Skeletal muscle tissue (tissue), 4 donors: ENCODE measurements around the gene VWA8. TPM values are rescaled to one million over a fixed set of nuclear protein-coding genes. Genes with fewer than 3 reads are reported as not detected.

Experiments used
- H3K27ac ChIP-seq: one replicate; pipeline ENCODE4 v1.7.0; 2013; ENCODE audit warnings: mild to moderate bottlenecking, low read depth, low read length, inconsistent platforms
- H3K27me3 ChIP-seq, 3 donors: one replicate each; pipeline ENCODE4 v1.7.0; 2013; ENCODE audit warnings: low read length in 3 of 3; ENCODE audit not compliant: control insufficient read depth in 3 of 3, insufficient read depth in 3 of 3
- H3K36me3 ChIP-seq, 3 donors: one replicate each; pipeline ENCODE4 v1.7.0; 2013; ENCODE audit warnings: low read length in 3 of 3; ENCODE audit not compliant: control insufficient read depth in 3 of 3, insufficient read depth in 3 of 3
- H3K4me1 ChIP-seq, 3 donors: one replicate each; pipeline ENCODE4 v1.7.0; 2013; ENCODE audit warnings: low read length in 3 of 3, mild to moderate bottlenecking in 3 of 3; ENCODE audit not compliant: control insufficient read depth in 3 of 3, insufficient read depth in 3 of 3
- H3K4me3 ChIP-seq, 3 donors: one replicate each; pipeline ENCODE4 v1.7.0; 2013; ENCODE audit warnings: low read length in 3 of 3
- H3K9ac ChIP-seq, 3 donors: one replicate each; pipeline ENCODE4 v1.7.0; 2013; ENCODE audit warnings: low read length in 3 of 3, mild to moderate bottlenecking in 3 of 3, moderate library complexity in 2 of 3, low read depth in 1 of 3
- H3K9me3 ChIP-seq, 3 donors: one replicate each; pipeline ENCODE4 v1.7.0; 2013; ENCODE audit warnings: low read length in 3 of 3; ENCODE audit not compliant: control insufficient read depth in 3 of 3
- total RNA-seq: library from RNA; depleted of rRNA; stranded (reverse); fragments of >200 nt; gene quantifications from one replicate; pipeline ENCODE4 v1.2.3, GENCODE V29; 2014
- donor health status: Osteomylitis.

Gene VWA8
- total RNA-seq, 1 donor from 2014 or later: 49.1 TPM

- Histone ChIP-seq H3K27ac (peak overlapping the region; percentile 20), H3K27me3 (no peaks in the 10 kb centered on the region), H3K4me1 (peaks cover 21 to 27% (median 27%) of the 10 kb centered on the region in 3 donors), H3K9ac (no peak overlapping the region), H3K4me3 (no peak overlapping the region), H3K9me3 (no peaks in the 10 kb centered on the region), H3K36me3 (no peaks in the 10 kb centered on the region)
Observed at GRCh38 chr13:41708713-41709112, 252.2 kb downstream of the VWA8 start.

- peak overlapping the region; percentile 68 for H3K27ac ChIP-seq
- peaks cover 18 to 24% (median 23%) of the 10 kb centered on the region in 3 donors for H3K4me1 ChIP-seq
- no peaks in the 10 kb centered on the region for H3K36me3 ChIP-seq
Observed at GRCh38 chr13:41707194-41707821, 253.6 kb downstream of the VWA8 start.

GRCh38 chr13:41706152-41706551, 254.8 kb downstream of the VWA8 start:
- no peak overlapping the region for H3K9ac ChIP-seq
- H3K9me3 ChIP-seq: no peaks in the 10 kb centered on the region
- H3K27me3 ChIP-seq: no peaks in the 10 kb centered on the region
- no peaks in the 10 kb centered on the region for H3K36me3 ChIP-seq
- H3K4me3 ChIP-seq: peak overlapping the region in 1 of 3 donors; percentile 45
- peak overlapping the region; percentile 68 for H3K27ac ChIP-seq
- peaks cover 19 to 30% (median 24%) of the 10 kb centered on the region in 3 donors for H3K4me1 ChIP-seq

More at GRCh38 chr13:41707194-41707821, 253.6 kb downstream of the VWA8 start:
- Histone ChIP-seq H3K27me3 (no peaks in the 10 kb centered on the region), H3K9ac (no peak overlapping the region), H3K4me3 (no peak overlapping the region), H3K9me3 (no peaks in the 10 kb centered on the region)

GRCh38 chr13:41702540-41702939, 258.4 kb downstream of the VWA8 start:
- H3K36me3 ChIP-seq: peaks cover 5 to 10% (median 6%) of the 10 kb centered on the region in 3 donors
- no peaks in the 10 kb centered on the region for H3K27me3 ChIP-seq
- H3K9ac ChIP-seq: no peak overlapping the region
- H3K27ac ChIP-seq: no peak overlapping the region
- no peaks in the 10 kb centered on the region for H3K9me3 ChIP-seq
- H3K4me3 ChIP-seq: no peak overlapping the region
- H3K4me1 ChIP-seq: peaks cover 18 to 23% (median 23%) of the 10 kb centered on the region in 3 donors

GRCh38 chr13:41701676-41702075, 259.2 kb downstream of the VWA8 start:
- peaks cover 5 to 11% (median 6%) of the 10 kb centered on the region in 3 donors for H3K36me3 ChIP-seq
- H3K27ac ChIP-seq: no peak overlapping the region

GRCh38 chr13:41700790-41701310, 260.1 kb downstream of the VWA8 start:
- H3K27ac ChIP-seq: peak overlapping the region; percentile 2

More at GRCh38 chr13:41701676-41702075, 259.2 kb downstream of the VWA8 start:
- no peak overlapping the region for H3K9ac ChIP-seq
- H3K4me1 ChIP-seq: peaks cover 11 to 16% (median 15%) of the 10 kb centered on the region in 3 donors
- no peak overlapping the region for H3K4me3 ChIP-seq
- no peaks in the 10 kb centered on the region for H3K27me3 ChIP-seq
- H3K9me3 ChIP-seq: no peaks in the 10 kb centered on the region

GRCh38 chr13:41699759-41700158, 261.1 kb downstream of the VWA8 start:
- H3K27ac ChIP-seq: no peak overlapping the region
- no peak overlapping the region for H3K4me3 ChIP-seq
- H3K27me3 ChIP-seq: no peaks in the 10 kb centered on the region

More at GRCh38 chr13:41700790-41701310, 260.1 kb downstream of the VWA8 start:
- H3K4me3 ChIP-seq: no peak overlapping the region
- H3K9ac ChIP-seq: no peak overlapping the region
- H3K36me3 ChIP-seq: peaks cover 5 to 11% (median 6%) of the 10 kb centered on the region in 3 donors
- H3K4me1 ChIP-seq: peaks cover 7 to 11% (median 7%) of the 10 kb centered on the region in 3 donors
- H3K27me3 ChIP-seq: no peaks in the 10 kb centered on the region
- no peaks in the 10 kb centered on the region for H3K9me3 ChIP-seq

GRCh38 chr13:41697578-41697977, 263.3 kb downstream of the VWA8 start:
- Histone ChIP-seq H3K27ac (no peak overlapping the region), H3K9me3 (no peaks in the 10 kb centered on the region), H3K36me3 (peaks cover 5 to 11% (median 6%) of the 10 kb centered on the region in 3 donors), H3K27me3 (no peaks in the 10 kb centered on the region), H3K9ac (no peak overlapping the region), H3K4me3 (no peak overlapping the region), H3K4me1 (peaks cover 11 to 20% (median 12%) of the 10 kb centered on the region in 3 donors)

More at GRCh38 chr13:41699759-41700158, 261.1 kb downstream of the VWA8 start:
- Histone ChIP-seq H3K9ac (no peak overlapping the region), H3K36me3 (peaks cover 5 to 11% (median 6%) of the 10 kb centered on the region in 3 donors), H3K9me3 (no peaks in the 10 kb centered on the region), H3K4me1 (peaks cover 8 to 16% (median 12%) of the 10 kb centered on the region in 3 donors)

- Histone ChIP-seq H3K27me3 (no peaks in the 10 kb centered on the region), H3K4me1 (peaks cover 11 to 16% (median 12%) of the 10 kb centered on the region in 3 donors), H3K27ac (peak overlapping the region; percentile 81)
Observed at GRCh38 chr13:41696163-41697003, 264.5 kb downstream of the VWA8 start.

More at GRCh38 chr13:41696163-41697003, 264.5 kb downstream of the VWA8 start:
- Histone ChIP-seq H3K9me3 (no peaks in the 10 kb centered on the region), H3K9ac (no peak overlapping the region), H3K36me3 (peaks cover 5 to 11% (median 6%) of the 10 kb centered on the region in 3 donors), H3K4me3 (no peak overlapping the region)
